H1 (cell line): ENCODE results near the gene CAMSAP3. TPM values are rescaled to one million over a fixed set of nuclear protein-coding genes. Genes with fewer than 3 reads are reported as not detected.

Source experiments
- CTCF ChIA-PET: fragments of 300-600 bp; sonication (Branson Sonifier 250); formaldehyde crosslinking; loops from one replicate; lab custom pipeline; 2021; ENCODE audit not compliant: partially characterized antibody; lab: Charles Lee
- POLR2A ChIA-PET: fragments of 300-600 bp; sonication (Branson Sonifier 250); formaldehyde crosslinking; loops from one replicate; lab custom pipeline; 2021; ENCODE audit warnings: inconsistent platforms; ENCODE audit not compliant: partially characterized antibody; lab: Charles Lee
- DNase-seq, 2 experiments: peaks; one replicate each; pipeline versions ENCODE4 v3.0.0 to v3.0.0-alpha.2; 2010 to 2022; ENCODE audit warnings: low spot score in 2 of 2, low read depth in 1 of 2, mixed read lengths in 1 of 2
- FAIRE-seq: peaks from 2 replicates; lab custom pipeline; 2011; peaks lifted over from hg19 to GRCh38; lab: Jason Lieb, UNC
- H2AFZ ChIP-seq: 2 replicates; pipeline ENCODE4 v1.8.1; 2012; ENCODE audit warnings: low read length, inconsistent platforms
- H2AK5ac ChIP-seq: 2 replicates; pipeline ENCODE4 v1.6.1; 2013; ENCODE audit warnings: low read depth, low read length
- H2BK120ac ChIP-seq: replicated peaks from 2 replicates; pipeline ENCODE3; 2013; ENCODE audit warnings: low read depth, low read length, inconsistent platforms
- H2BK12ac ChIP-seq: 2 replicates; pipeline ENCODE4 v1.6.1; 2013; ENCODE audit warnings: low read depth, low read length
- H2BK15ac ChIP-seq: 2 replicates; pipeline ENCODE4 v1.6.1; 2013; ENCODE audit warnings: low read length
- H2BK20ac ChIP-seq: 2 replicates; pipeline ENCODE4 v1.6.1; 2013; ENCODE audit warnings: low read length
- H2BK5ac ChIP-seq: 2 replicates; pipeline ENCODE4 v1.6.1; 2013; ENCODE audit warnings: low read depth, low read length
- H3K14ac ChIP-seq: 2 replicates; pipeline ENCODE4 v1.6.1; 2013; ENCODE audit warnings: inconsistent platforms; ENCODE audit not compliant: insufficient read length
- H3K18ac ChIP-seq: 2 replicates; pipeline ENCODE4 v1.6.1; 2013; ENCODE audit warnings: low read length; ENCODE audit errors: extremely low read depth
- H3K23ac ChIP-seq: 2 replicates; pipeline ENCODE4 v1.6.1; 2013; ENCODE audit warnings: inconsistent platforms; ENCODE audit not compliant: insufficient read length
- H3K23me2 ChIP-seq: 2 replicates; pipeline ENCODE4 v1.6.1; 2013; ENCODE audit warnings: low read depth, low read length
- H3K27ac ChIP-seq: 2 replicates; pipeline ENCODE4 v1.6.1; 2011; ENCODE audit warnings: low read depth, low read length, inconsistent platforms
- H3K27me3 ChIP-seq, 4 experiments: replicated peaks in 1 of 4; 1 replicate in 1 of 4; 2 replicates in 3 of 4; pipeline versions ENCODE4 v1.6.1 to v1.8.1; 2011 to 2013; ENCODE audit warnings: low read length in 3 of 4, mild to moderate bottlenecking in 3 of 4, inconsistent platforms in 2 of 4, mixed read lengths in 2 of 4, moderate library complexity in 1 of 4; ENCODE audit not compliant: control insufficient read depth in 3 of 4, insufficient read depth in 3 of 4; ENCODE audit errors: extremely low read depth in 1 of 4
- H3K36me3 ChIP-seq, 4 experiments: 2 replicates each; pipeline versions ENCODE4 v1.6.1 to v1.8.1; 2011 to 2013; ENCODE audit warnings: mild to moderate bottlenecking in 4 of 4, low read length in 3 of 4, moderate library complexity in 2 of 4, control low read depth in 1 of 4, inconsistent platforms in 1 of 4; ENCODE audit not compliant: insufficient read depth in 4 of 4, control insufficient read depth in 2 of 4
- H3K4ac ChIP-seq: replicated peaks from 2 replicates; pipeline ENCODE3; 2013; ENCODE audit warnings: low read length, low read depth, mixed read lengths, inconsistent platforms; ENCODE audit not compliant: insufficient read length
- H3K4me1 ChIP-seq, 4 experiments: replicated peaks in 1 of 4; 1 replicate in 1 of 4; 2 replicates in 3 of 4; pipeline versions ENCODE4 v1.6.1 to v1.8.1; 2011 to 2013; ENCODE audit warnings: low read length in 3 of 4, inconsistent platforms in 2 of 4, mixed read lengths in 1 of 4; ENCODE audit not compliant: insufficient read depth in 4 of 4, control insufficient read depth in 3 of 4
- H3K4me2 ChIP-seq, 2 experiments: 2 replicates each; pipeline versions ENCODE4 v1.6.1 to v1.8.1; 2011 to 2013; ENCODE audit warnings: low read depth in 2 of 2, low read length in 2 of 2, control low read depth in 1 of 2, inconsistent platforms in 1 of 2, mild to moderate bottlenecking in 1 of 2; ENCODE audit not compliant: insufficient read depth in 1 of 2
- H3K4me3 ChIP-seq, 4 experiments: fragments of 200-600, 300-600 bp in 1 of 4; sonication (generic), shearing (Covaris generic), sonication (Bioruptor Twin) in 1 of 4; 2 replicates each; pipeline versions ENCODE4 v1.5.1 to v1.8.1; 2011 to 2016; ENCODE audit warnings: low read length in 4 of 4, low read depth in 3 of 4, control low read depth in 2 of 4, inconsistent platforms in 2 of 4, mild to moderate bottlenecking in 2 of 4, mixed read lengths in 1 of 4, moderate library complexity in 1 of 4; ENCODE audit not compliant: insufficient read depth in 2 of 4; ENCODE audit errors: extremely low read depth in 1 of 4
- H3K56ac ChIP-seq: replicated peaks from 2 replicates; pipeline ENCODE3; 2013; ENCODE audit warnings: low read depth, mild to moderate bottlenecking, mixed read lengths, low read length, inconsistent platforms; ENCODE audit not compliant: insufficient read length
- H3K79me1 ChIP-seq: 2 replicates; pipeline ENCODE4 v1.6.1; 2013; ENCODE audit warnings: low read depth, low read length, control low read depth
- H3K79me2 ChIP-seq, 2 experiments: 2 replicates each; pipeline versions ENCODE4 v1.6.1 to v1.8.1; 2012 to 2013; ENCODE audit warnings: low read length in 2 of 2, mild to moderate bottlenecking in 2 of 2, inconsistent platforms in 1 of 2; ENCODE audit not compliant: insufficient read depth in 2 of 2, control insufficient read depth in 1 of 2
- H3K9ac ChIP-seq, 4 experiments: replicated peaks in 1 of 4; 1 replicate in 1 of 4; 2 replicates in 3 of 4; pipeline versions ENCODE4 v1.6.1 to v1.8.1; 2011 to 2013; ENCODE audit warnings: low read depth in 3 of 4, low read length in 3 of 4, control low read depth in 2 of 4, mild to moderate bottlenecking in 2 of 4, moderate library complexity in 2 of 4, inconsistent platforms in 1 of 4; ENCODE audit errors: extremely low read depth in 1 of 4
- H3K9me3 ChIP-seq, 2 experiments: 2 replicates each; pipeline versions ENCODE4 v1.6.1 to v1.8.1; 2012 to 2013; ENCODE audit warnings: mild to moderate bottlenecking in 2 of 2, moderate library complexity in 2 of 2, control low read depth in 1 of 2, inconsistent platforms in 1 of 2, low read depth in 1 of 2, low read length in 1 of 2, mixed read lengths in 1 of 2; ENCODE audit not compliant: insufficient read depth in 2 of 2
- H4K20me1 ChIP-seq, 2 experiments: replicated peaks in 1 of 2; 2 replicates each; pipeline versions ENCODE3 to v1.8.1; 2011 to 2013; ENCODE audit warnings: inconsistent platforms in 2 of 2, low read length in 2 of 2, mild to moderate bottlenecking in 1 of 2; ENCODE audit not compliant: insufficient read depth in 2 of 2, control insufficient read depth in 1 of 2
- H4K5ac ChIP-seq: 2 replicates; pipeline ENCODE4 v1.6.1; 2013; ENCODE audit warnings: low read length, low read depth, mixed read lengths, inconsistent platforms; ENCODE audit not compliant: insufficient read length
- H4K8ac ChIP-seq: 2 replicates; pipeline ENCODE4 v1.8.0; 2013; ENCODE audit warnings: mild to moderate bottlenecking, moderate library complexity, low read length, inconsistent platforms; ENCODE audit not compliant: insufficient read depth; ENCODE audit errors: extremely low read depth
- H4K91ac ChIP-seq: replicated peaks from 2 replicates; pipeline ENCODE3; 2013; ENCODE audit warnings: low read length, mixed read lengths, inconsistent platforms; ENCODE audit not compliant: insufficient read length
- GABPA ChIP-seq: IDR thresholded peaks from 2 replicates; pipeline ENCODE4 v1.6.1; 2011; ENCODE audit warnings: mild to moderate bottlenecking, low read length, moderate library complexity, borderline replicate concordance; ENCODE audit not compliant: insufficient read depth
- polyA plus RNA-seq, 7 experiments: library from polyadenylated mRNA; depleted of rRNA in 3 of 7; stranded (reverse) in 5 of 7; unstranded in 2 of 7; fragments of >200 nt in 5 of 7; fragments of 200-250 nt in 2 of 7; gene quantifications; 1 replicate in 5 of 7; 2 replicates in 1 of 7; 4 replicates in 1 of 7; pipeline versions ENCODE4 v1.2.1 to v1.2.3, GENCODE V29; 2011 to 2013; ENCODE audit warnings: missing spikeins in 2 of 7, mixed read lengths in 2 of 7
- total RNA-seq: library from RNA; stranded (reverse); fragmentation: NEBNext Ultra II Directional; extraction: Animal tissue kit (Norgen Biotek cat#: 25700); gene quantifications from 2 replicates; pipeline ENCODE4 v1.2.1, GENCODE V29; 2021

The CAMSAP3 gene
- total and polyA plus RNA-seq, 2 of the 8 experiments (the other 6 are each of a cell fraction or from before 2014, with no cell fraction given): 11.4 to 30.4 TPM

DNA sequence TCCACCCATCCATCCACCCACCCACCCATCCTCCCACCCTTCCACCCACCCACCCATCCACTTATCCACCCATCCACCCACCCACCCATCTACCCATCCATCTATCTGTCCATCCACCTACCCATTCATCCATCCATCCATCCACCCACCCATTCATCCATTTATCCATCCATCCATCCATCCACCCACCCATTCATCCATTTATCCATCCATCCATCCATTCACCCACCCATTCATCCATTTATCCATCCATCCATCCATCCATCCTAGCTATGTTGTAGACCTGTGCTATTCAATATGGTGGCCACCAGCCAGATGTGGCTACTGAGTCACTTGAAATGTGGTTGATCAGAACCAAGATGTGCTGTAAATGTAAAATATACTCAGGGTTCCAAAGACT, 5.1 kb downstream of the CAMSAP3 start:
- FAIRE-seq (no peak), DNase-seq (no peak)
- H3K79me1 ChIP-seq: peaks cover 7% of the 10 kb centered on the region
- no peak overlapping the region for H4K8ac ChIP-seq
- H2BK12ac ChIP-seq: no peak overlapping the region
- peaks cover 8 to 26% of the 10 kb centered on the region in 2 experiments for H4K20me1 ChIP-seq
- no peak overlapping the region for H2BK120ac ChIP-seq
- ChIA-PET POLR2A (interaction anchor here (0.8 kb wide), 1 partner anchor 1141 kb away, joined by 4 read pairs; the partner anchor contains the start of gene SLC25A23), CTCF (no interaction called here)
- H4K91ac ChIP-seq: no peak overlapping the region
- no peak overlapping the region for H3K4ac ChIP-seq
- no peak overlapping the region for H3K27ac ChIP-seq
- no peaks in the 10 kb centered on the region for H3K9me3 ChIP-seq
- H3K23ac ChIP-seq: no peak overlapping the region
- H3K4me2 ChIP-seq: no peak overlapping the region
- H3K14ac ChIP-seq: no peak overlapping the region
- no peak overlapping the region for H2BK15ac ChIP-seq
- H3K18ac ChIP-seq: no peak overlapping the region
- H2BK5ac ChIP-seq: no peak overlapping the region
- H2AFZ ChIP-seq: no peak overlapping the region
- no peak overlapping the region for H2AK5ac ChIP-seq
- H3K79me2 ChIP-seq: peaks cover 0 to 28% of the 10 kb centered on the region in 2 experiments; a peak in 2 of 4 replicates
- no peaks in the 10 kb centered on the region for H3K27me3 ChIP-seq
- H4K5ac ChIP-seq: no peak overlapping the region
- no peak overlapping the region for H2BK20ac ChIP-seq
- H3K4me1 ChIP-seq: peaks cover 0 to 9% (median 5%) of the 10 kb centered on the region in 4 experiments; a peak in 5 of 7 replicates
- no peak overlapping the region for H3K9ac ChIP-seq
- H3K56ac ChIP-seq: no peak overlapping the region
- peaks cover 11% of the 10 kb centered on the region; the same call in 1 of the 2 replicates for H3K23me2 ChIP-seq
- H3K36me3 ChIP-seq: no peaks in the 10 kb centered on the region
- H3K4me3 ChIP-seq: no peak overlapping the region
- no peak for TF ChIP-seq GABPA
